GM12891 (cell line): ENCODE data around the gene CEP19.

Experiments
- POLR2A ChIP-seq: IDR thresholded peaks from 2 replicates; pipeline ENCODE4 v1.6.1; 2011; ENCODE audit warnings: low read depth, low read length, control low read depth
- POLR2AphosphoS5 ChIP-seq: IDR thresholded peaks from 2 replicates; pipeline ENCODE4 v1.6.1; 2011; ENCODE audit warnings: low read depth, low read length, control low read depth
- POU2F2 ChIP-seq: IDR thresholded peaks from 2 replicates; pipeline ENCODE4 v1.6.1; 2011; ENCODE audit warnings: low read depth, mild to moderate bottlenecking, control low read depth, low read length, moderate library complexity
- TAF1 ChIP-seq: IDR thresholded peaks from 2 replicates; pipeline ENCODE4 v1.6.1; 2011; ENCODE audit warnings: low read depth, low read length, control low read depth

- TF ChIP-seq POLR2A, result no peak
- no peak for TF ChIP-seq POLR2AphosphoS5
- no peak for TF ChIP-seq POU2F2
- no peak for TF ChIP-seq TAF1
These were observed 5.3 kb downstream of the CEP19 start for GRCh38 chr3:196706731-196707130.
